IMR-90 (cell line): ENCODE measurements around the gene ADRA2A.

Source experiments
- BHLHE40 ChIP-seq: fragments of 150-350 bp; IDR thresholded peaks from 2 replicates; pipeline ENCODE4 v1.6.1; 2016; ENCODE audit warnings: mild to moderate bottlenecking, low read depth, low read length
- CEBPB ChIP-seq: IDR thresholded peaks from 2 replicates; pipeline ENCODE4 v1.6.1; 2012; ENCODE audit warnings: low read depth, low read length, improper control_type of control experiment
- CHD1 ChIP-seq: IDR thresholded peaks from 2 replicates; pipeline ENCODE4 v1.6.1; 2012; ENCODE audit warnings: low read depth, low read length, improper control_type of control experiment
- CTCF ChIP-seq: conservative IDR thresholded peaks from 2 replicates; pipeline ENCODE4 v1.5.1; 2012; ENCODE audit warnings: mild to moderate bottlenecking, low read depth, low read length, improper control_type of control experiment
- ELK1 ChIP-seq: fragments of 150-350 bp; IDR thresholded peaks from 2 replicates; pipeline ENCODE4 v1.6.1; 2016; ENCODE audit warnings: low read depth, mild to moderate bottlenecking, low read length, moderate library complexity, borderline replicate concordance
- MAFK ChIP-seq: IDR thresholded peaks from 2 replicates; pipeline ENCODE4 v1.6.1; 2012; ENCODE audit warnings: low read depth, low read length, improper control_type of control experiment
- MAZ ChIP-seq: IDR thresholded peaks from 2 replicates; pipeline ENCODE4 v1.6.1; 2012; ENCODE audit warnings: low read depth, mild to moderate bottlenecking, low read length, improper control_type of control experiment, moderate library complexity, borderline replicate concordance
- MXI1 ChIP-seq: IDR thresholded peaks from 2 replicates; pipeline ENCODE4 v1.6.1; 2012; ENCODE audit warnings: low read depth, mild to moderate bottlenecking, low read length, moderate library complexity, borderline replicate concordance
- POLR2A ChIP-seq: IDR thresholded peaks from 2 replicates; pipeline ENCODE4 v1.6.1; 2012; ENCODE audit warnings: mild to moderate bottlenecking, low read depth, low read length
- RCOR1 ChIP-seq: IDR thresholded peaks from 2 replicates; pipeline ENCODE4 v1.6.1; 2012; ENCODE audit warnings: mild to moderate bottlenecking, low read length, improper control_type of control experiment; ENCODE audit not compliant: insufficient replicate concordance
- RFX5 ChIP-seq: IDR thresholded peaks from 2 replicates; pipeline ENCODE4 v1.8.0; 2012; ENCODE audit warnings: low read depth, mild to moderate bottlenecking, low read length, moderate library complexity
- SMC3 ChIP-seq: fragments of 150-350 bp; IDR thresholded peaks from 2 replicates; pipeline ENCODE4 v1.6.1; 2016; ENCODE audit warnings: low read depth, mild to moderate bottlenecking, antibody characterized with exemption, low read length, moderate library complexity

- TF ChIP-seq CTCF (no peak), CEBPB (no peak), RFX5 (no peak), POLR2A (no peak), MAZ (no peak), RCOR1 (no peak), CHD1 (no peak), SMC3 (no peak), BHLHE40 (no peak), MAFK (no peak), ELK1 (no peak), MXI1 (no peak)
Observed at GRCh38 chr10:111123883-111124282, 47.1 kb downstream of the ADRA2A start.
